ENCODE measurements around the gene LRIT2.

Gene LRIT2

GRCh38 chr10:84257343-84258020 lies 32.1 kb upstream of the LRIT2 start:
- no peak overlapping the region for H3K4me3 ChIP-seq (ENCODE audit: low read depth, low read length)
- H3K36me3 ChIP-seq (ENCODE audit: control insufficient read depth in 2 of 2, insufficient read depth in 1 of 2, low read length in 2 of 2), result no peaks in the 10 kb centered on the region
- H3K27ac ChIP-seq (ENCODE audit: extremely low read depth, low read depth, low read length), result no peak overlapping the region
- no peaks in the 10 kb centered on the region for H3K4me1 ChIP-seq (ENCODE audit: control insufficient read depth, insufficient read depth, low read length)
- CTCF ChIA-PET, result interaction anchor here (0.7 to 2.4 kb wide), 11 partner anchors 10 to 280 kb away, joined by 3 to 18 read pairs (median 4); partner anchors contain the start of gene RGR
- no peaks in the 10 kb centered on the region for H3K9me3 ChIP-seq (ENCODE audit: control insufficient read depth, insufficient read depth, low read depth, low read length)
- POLR2A ChIA-PET, result no interaction called here
- no peak for TF ChIP-seq ZNF521 (tag by site-specific recombination; IDR thresholded peaks at IDR 0.05)
- no peak for TF ChIP-seq ZNF48 (tag by site-specific recombination; IDR thresholded peaks at IDR 0.05)
- TF ChIP-seq ZNF214 (tag by site-specific recombination; IDR thresholded peaks at IDR 0.05; ENCODE audit: borderline replicate concordance), result no peak
- TF ChIP-seq, protein P1, sequence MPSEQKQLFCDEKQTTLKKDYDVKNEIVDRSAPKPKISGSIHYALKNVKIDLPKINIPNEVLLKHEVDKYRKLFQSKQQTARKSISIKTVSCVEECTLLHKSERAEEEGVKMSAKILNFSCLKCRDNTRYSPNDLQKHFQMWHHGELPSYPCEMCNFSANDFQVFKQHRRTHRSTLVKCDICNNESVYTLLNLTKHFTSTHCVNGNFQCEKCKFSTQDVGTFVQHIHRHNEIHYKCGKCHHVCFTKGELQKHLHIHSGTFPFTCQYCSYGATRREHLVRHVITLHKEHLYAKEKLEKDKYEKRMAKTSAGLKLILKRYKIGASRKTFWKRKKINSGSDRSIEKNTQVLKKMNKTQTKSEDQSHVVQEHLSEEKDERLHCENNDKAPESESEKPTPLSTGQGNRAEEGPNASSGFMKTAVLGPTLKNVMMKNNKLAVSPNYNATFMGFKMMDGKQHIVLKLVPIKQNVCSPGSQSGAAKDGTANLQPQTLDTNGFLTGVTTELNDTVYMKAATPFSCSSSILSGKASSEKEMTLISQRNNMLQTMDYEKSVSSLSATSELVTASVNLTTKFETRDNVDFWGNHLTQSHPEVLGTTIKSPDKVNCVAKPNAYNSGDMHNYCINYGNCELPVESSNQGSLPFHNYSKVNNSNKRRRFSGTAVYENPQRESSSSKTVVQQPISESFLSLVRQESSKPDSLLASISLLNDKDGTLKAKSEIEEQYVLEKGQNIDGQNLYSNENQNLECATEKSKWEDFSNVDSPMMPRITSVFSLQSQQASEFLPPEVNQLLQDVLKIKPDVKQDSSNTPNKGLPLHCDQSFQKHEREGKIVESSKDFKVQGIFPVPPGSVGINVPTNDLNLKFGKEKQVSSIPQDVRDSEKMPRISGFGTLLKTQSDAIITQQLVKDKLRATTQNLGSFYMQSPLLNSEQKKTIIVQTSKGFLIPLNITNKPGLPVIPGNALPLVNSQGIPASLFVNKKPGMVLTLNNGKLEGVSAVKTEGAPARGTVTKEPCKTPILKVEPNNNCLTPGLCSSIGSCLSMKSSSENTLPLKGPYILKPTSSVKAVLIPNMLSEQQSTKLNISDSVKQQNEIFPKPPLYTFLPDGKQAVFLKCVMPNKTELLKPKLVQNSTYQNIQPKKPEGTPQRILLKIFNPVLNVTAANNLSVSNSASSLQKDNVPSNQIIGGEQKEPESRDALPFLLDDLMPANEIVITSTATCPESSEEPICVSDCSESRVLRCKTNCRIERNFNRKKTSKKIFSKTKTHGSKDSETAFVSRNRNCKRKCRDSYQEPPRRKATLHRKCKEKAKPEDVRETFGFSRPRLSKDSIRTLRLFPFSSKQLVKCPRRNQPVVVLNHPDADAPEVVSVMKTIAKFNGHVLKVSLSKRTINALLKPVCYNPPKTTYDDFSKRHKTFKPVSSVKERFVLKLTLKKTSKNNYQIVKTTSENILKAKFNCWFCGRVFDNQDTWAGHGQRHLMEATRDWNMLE (tag by site-specific recombination; conservative IDR thresholded peaks at IDR 0.05; ENCODE audit: low read depth), result no peak
- no peak for TF ChIP-seq ZBTB11 (tag by site-specific recombination; conservative IDR thresholded peaks at IDR 0.05; ENCODE audit: low read depth)
- TF ChIP-seq ZNF157 (tag by site-specific recombination; IDR thresholded peaks at IDR 0.05), result no peak
- no peak for TF ChIP-seq ZNF423 (tag by site-specific recombination; IDR thresholded peaks at IDR 0.05)
- TF ChIP-seq, protein P2, sequence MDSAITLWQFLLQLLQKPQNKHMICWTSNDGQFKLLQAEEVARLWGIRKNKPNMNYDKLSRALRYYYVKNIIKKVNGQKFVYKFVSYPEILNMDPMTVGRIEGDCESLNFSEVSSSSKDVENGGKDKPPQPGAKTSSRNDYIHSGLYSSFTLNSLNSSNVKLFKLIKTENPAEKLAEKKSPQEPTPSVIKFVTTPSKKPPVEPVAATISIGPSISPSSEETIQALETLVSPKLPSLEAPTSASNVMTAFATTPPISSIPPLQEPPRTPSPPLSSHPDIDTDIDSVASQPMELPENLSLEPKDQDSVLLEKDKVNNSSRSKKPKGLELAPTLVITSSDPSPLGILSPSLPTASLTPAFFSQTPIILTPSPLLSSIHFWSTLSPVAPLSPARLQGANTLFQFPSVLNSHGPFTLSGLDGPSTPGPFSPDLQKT (IDR thresholded peaks at IDR 0.05; ENCODE audit: borderline replicate concordance, low read depth, low read length), result no peak
- TF ChIP-seq ZNF830 (tag by site-specific recombination; IDR thresholded peaks at IDR 0.05; ENCODE audit: low read depth), result no peak
- TF ChIP-seq MZF1 (tag by site-specific recombination; IDR thresholded peaks at IDR 0.05; ENCODE audit: borderline replicate concordance), result no peak
- no peak for TF ChIP-seq ZNF274 (IDR thresholded peaks at IDR 0.05; ENCODE audit: low read length)
- no peak for TF ChIP-seq ZNF274 (tag by site-specific recombination; IDR thresholded peaks at IDR 0.05; ENCODE audit: borderline replicate concordance)
- TF ChIP-seq ZNF311 (tag by site-specific recombination; IDR thresholded peaks at IDR 0.05; ENCODE audit: borderline replicate concordance), result no peak
- TF ChIP-seq PRDM6 (tag by site-specific recombination; IDR thresholded peaks at IDR 0.05), result no peak
- TF ChIP-seq ZSCAN30 (tag by site-specific recombination; IDR thresholded peaks at IDR 0.05), result no peak
- TF ChIP-seq OVOL3 (tag by site-specific recombination; IDR thresholded peaks at IDR 0.05), result no peak
